Lower leg skin (tissue), 3 donors: ENCODE data around the gene TMEM9.

Experiments
- POLR2A ChIP-seq, 2 donors: fragments of 450-650 bp; IDR thresholded peaks; one replicate each; pipeline ENCODE4 v1.6.1; 2016 to 2017; ENCODE audit warnings: antibody characterized with exemption in 2 of 2, mild to moderate bottlenecking in 1 of 2, moderate library complexity in 1 of 2
- TF ChIP-seq, protein P1 (sequence below), 3 donors: fragments of 450-650 bp; IDR thresholded peaks; one replicate each; pipeline ENCODE4 v1.5.1; 2016; ENCODE audit warnings: antibody characterized with exemption in 3 of 3, mild to moderate bottlenecking in 3 of 3, moderate library complexity in 2 of 3

- TF ChIP-seq, protein P1, sequence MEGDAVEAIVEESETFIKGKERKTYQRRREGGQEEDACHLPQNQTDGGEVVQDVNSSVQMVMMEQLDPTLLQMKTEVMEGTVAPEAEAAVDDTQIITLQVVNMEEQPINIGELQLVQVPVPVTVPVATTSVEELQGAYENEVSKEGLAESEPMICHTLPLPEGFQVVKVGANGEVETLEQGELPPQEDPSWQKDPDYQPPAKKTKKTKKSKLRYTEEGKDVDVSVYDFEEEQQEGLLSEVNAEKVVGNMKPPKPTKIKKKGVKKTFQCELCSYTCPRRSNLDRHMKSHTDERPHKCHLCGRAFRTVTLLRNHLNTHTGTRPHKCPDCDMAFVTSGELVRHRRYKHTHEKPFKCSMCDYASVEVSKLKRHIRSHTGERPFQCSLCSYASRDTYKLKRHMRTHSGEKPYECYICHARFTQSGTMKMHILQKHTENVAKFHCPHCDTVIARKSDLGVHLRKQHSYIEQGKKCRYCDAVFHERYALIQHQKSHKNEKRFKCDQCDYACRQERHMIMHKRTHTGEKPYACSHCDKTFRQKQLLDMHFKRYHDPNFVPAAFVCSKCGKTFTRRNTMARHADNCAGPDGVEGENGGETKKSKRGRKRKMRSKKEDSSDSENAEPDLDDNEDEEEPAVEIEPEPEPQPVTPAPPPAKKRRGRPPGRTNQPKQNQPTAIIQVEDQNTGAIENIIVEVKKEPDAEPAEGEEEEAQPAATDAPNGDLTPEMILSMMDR (IDR thresholded peaks at IDR 0.05): no peak
- no peak for TF ChIP-seq POLR2A (IDR thresholded peaks at IDR 0.05)
These were observed 1.1 kb upstream of the TMEM9 start for GRCh38 chr1:201155354-201155753.
